Esophagus squamous epithelium (tissue), 5 donors: Measurements from ENCODE around the gene MCHR1. TPM values are rescaled to one million over a fixed set of nuclear protein-coding genes. Genes with fewer than 3 reads are reported as not detected.

Experiments
- DNase-seq: peaks from one replicate; lab custom pipeline; 2025; lab: John Stamatoyannopoulos, UW
- H3K27ac ChIP-seq, 4 donors: fragments of 200-600 bp; sonication (generic); one replicate each; pipeline ENCODE4 v1.5.1; 2016 to 2019; ENCODE audit warnings: mild to moderate bottlenecking in 1 of 4
- H3K27me3 ChIP-seq, 4 donors: fragments of 200-600 bp; sonication (generic); 1 replicate in 3 of 4; 2 replicates in 1 of 4; pipeline versions ENCODE4 v1.5.1 to v1.6.0; 2017 to 2021; ENCODE audit warnings: antibody characterized with exemption in 1 of 4
- H3K36me3 ChIP-seq, 3 donors: fragments of 200-600 bp; sonication (generic); one replicate each; pipeline ENCODE4 v1.5.1; 2016 to 2019
- H3K4me1 ChIP-seq, 3 donors: fragments of 200-600 bp; sonication (generic); one replicate each; pipeline ENCODE4 v1.5.1; 2017 to 2019
- H3K4me3 ChIP-seq, 4 donors: fragments of 200-600 bp; sonication (generic); 1 replicate in 3 of 4; 2 replicates in 1 of 4; pipeline ENCODE4 v1.5.1; 2016 to 2019; ENCODE audit warnings: mild to moderate bottlenecking in 2 of 4, moderate library complexity in 1 of 4
- H3K9me3 ChIP-seq, 3 donors: fragments of 200-600 bp; sonication (generic); one replicate each; pipeline ENCODE4 v1.5.1; 2016 to 2019
- CTCF ChIP-seq, 6 experiments: fragments of 450-650 bp in 4 of 6; fragments of 200-600 bp in 2 of 6; sonication (generic) in 2 of 6; IDR thresholded peaks; one replicate each; pipeline ENCODE4 v1.5.1; 2016 to 2019; ENCODE audit warnings: antibody characterized with exemption in 6 of 6, mild to moderate bottlenecking in 4 of 6, moderate library complexity in 4 of 6
- POLR2A ChIP-seq, 4 donors: fragments of 450-650 bp; IDR thresholded peaks; one replicate each; pipeline ENCODE4 v1.6.1; 2017; ENCODE audit warnings: antibody characterized with exemption in 4 of 4, mild to moderate bottlenecking in 4 of 4, moderate library complexity in 3 of 4
- WGBS, 2 donors: methylation state at CpG; one replicate each; pipeline ENCODE4 v1.1.5; 2018; 5-methylcytosine and 5-hydroxymethylcytosine counted together
- intact Hi-C: fragments of 100-400 bp; cut with DNase I; formaldehyde crosslinking; loops from one replicate; pipeline ENCODE4 v1.15.0; 2022
- total RNA-seq, 4 donors: library from RNA; depleted of rRNA; stranded (reverse); fragments of >200 nt; gene quantifications; one replicate each; pipeline ENCODE4 v1.1.0, GENCODE V29; 2016
- donor health status: DM: yes; HTN: yes; CAD: no.

Gene MCHR1
- total RNA-seq, 4 donors from 2014 or later, result 0.56 TPM; not detected in 3

- Histone ChIP-seq H3K27ac (no peak overlapping the region), H3K4me1 (peaks cover 11 to 29% (median 21%) of the 10 kb centered on the region in 3 donors), H3K27me3 (no peaks in the 10 kb centered on the region), H3K36me3 (no peaks in the 10 kb centered on the region), H3K9me3 (peaks cover 0 to 3% (median 0%) of the 10 kb centered on the region in 3 donors), H3K4me3 (no peak overlapping the region)
- no peak for DNase-seq
- WGBS, 2 donors, result 65 to 80% methylated on average over 9 of the region's 9 CpGs
- TF ChIP-seq CTCF (IDR thresholded peaks at IDR 0.05) (no peak), POLR2A (IDR thresholded peaks at IDR 0.05) (no peak)
- intact Hi-C loops, result no loop called here
Observed at GRCh38 chr22:40705918-40706682, 26.8 kb downstream of the MCHR1 start.

- no peak for TF ChIP-seq CTCF (IDR thresholded peaks at IDR 0.05)
- TF ChIP-seq POLR2A (IDR thresholded peaks at IDR 0.05), result no peak
- Histone ChIP-seq H3K9me3 (peaks cover 0 to 3% (median 0%) of the 10 kb centered on the region in 3 donors), H3K4me3 (no peak overlapping the region), H3K27ac (no peak overlapping the region), H3K27me3 (no peaks in the 10 kb centered on the region), H3K36me3 (no peaks in the 10 kb centered on the region), H3K4me1 (peaks cover 15 to 40% (median 29%) of the 10 kb centered on the region in 3 donors)
- WGBS, 2 donors, result 91 to 100% methylated on average over 1 to 2 of the region's 2 CpGs
- intact Hi-C loops, result no loop called here
- DNase-seq, result no peak
Observed at GRCh38 chr22:40707154-40707553, 27.9 kb downstream of the MCHR1 start.

GRCh38 chr22:40708177-40708576 is 28.9 kb downstream of the MCHR1 start:
- DNase-seq, result no peak
- H3K27me3 ChIP-seq, result no peaks in the 10 kb centered on the region
- no peak overlapping the region for H3K27ac ChIP-seq
- H3K36me3 ChIP-seq, result no peaks in the 10 kb centered on the region
- 94 to 96% methylated on average over 3 to 5 of the region's 5 CpGs for WGBS, 2 donors
- H3K4me1 ChIP-seq, result peaks cover 15 to 40% (median 29%) of the 10 kb centered on the region in 3 donors
- no peak overlapping the region for H3K4me3 ChIP-seq
- TF ChIP-seq CTCF (IDR thresholded peaks at IDR 0.05) (no peak), POLR2A (IDR thresholded peaks at IDR 0.05) (no peak)
- peaks cover 0 to 3% (median 0%) of the 10 kb centered on the region in 3 donors for H3K9me3 ChIP-seq
- intact Hi-C loops, result no loop called here

- Histone ChIP-seq H3K9me3 (peaks cover 0 to 3% (median 0%) of the 10 kb centered on the region in 3 donors), H3K27me3 (no peaks in the 10 kb centered on the region), H3K4me3 (no peak overlapping the region), H3K36me3 (no peaks in the 10 kb centered on the region), H3K27ac (peak overlapping the region; percentile 28 to 82 (median 76)), H3K4me1 (peaks cover 22 to 51% (median 32%) of the 10 kb centered on the region in 3 donors)
- intact Hi-C loops, result no loop called here
- 16 to 31% methylated on average over 6 of the region's 6 CpGs for WGBS, 2 donors
- no peak for DNase-seq
- no peak for TF ChIP-seq CTCF (IDR thresholded peaks at IDR 0.05)
- TF ChIP-seq POLR2A (IDR thresholded peaks at IDR 0.05), result peak in 1 of 4 donors; percentile 23
Observed at GRCh38 chr22:40709752-40710413, 30.6 kb downstream of the MCHR1 start.

GRCh38 chr22:40712311-40712710 is 33.0 kb downstream of the MCHR1 start:
- peak overlapping the region in 2 of 4 donors; percentile 76 to 77 for H3K27ac ChIP-seq
- no peaks in the 10 kb centered on the region for H3K27me3 ChIP-seq
- H3K36me3 ChIP-seq, result no peaks in the 10 kb centered on the region
- 89 to 90% methylated on average over 11 to 12 of the region's 12 CpGs for WGBS, 2 donors
- no peak for DNase-seq
- H3K9me3 ChIP-seq, result no peaks in the 10 kb centered on the region
- no peak overlapping the region for H3K4me3 ChIP-seq
- intact Hi-C loops, result no loop called here
- H3K4me1 ChIP-seq, result peaks cover 25 to 51% (median 33%) of the 10 kb centered on the region in 3 donors
- TF ChIP-seq POLR2A (IDR thresholded peaks at IDR 0.05) (no peak), CTCF (IDR thresholded peaks at IDR 0.05) (no peak)
